ENCODE measurements around the gene HMGXB4. TPM values are rescaled to one million over a fixed set of nuclear protein-coding genes. Genes with fewer than 3 reads are reported as not detected.

Gene HMGXB4
- total RNA-seq, 4 donors from 2014 or later, result 15.0 to 39.3 (median 20.3) TPM

GRCh38 chr22:35333220-35333619 lies 75.9 kb downstream of the HMGXB4 start:
- Histone ChIP-seq H3K27ac (no peak overlapping the region), H3K9me3 (no peaks in the 10 kb centered on the region), H3K36me3 (peaks cover 88% of the 10 kb centered on the region), H3K27me3 (no peaks in the 10 kb centered on the region), H3K4me1 (peaks cover 11% of the 10 kb centered on the region), H3K4me3 (no peak overlapping the region)
- TF ChIP-seq POLR2A (IDR thresholded peaks at IDR 0.05) (no peak), POLR2AphosphoS5 (IDR thresholded peaks at IDR 0.05) (no peak), CTCF (IDR thresholded peaks at IDR 0.05) (no peak), EP300 (IDR thresholded peaks at IDR 0.05) (no peak)
- 83% methylated on average over 2 of the region's 7 CpGs for WGBS
- no peak for DNase-seq (ENCODE audit: low spot score in 2 of 2)

- H3K27ac ChIP-seq, result no peak overlapping the region
- TF ChIP-seq CTCF (IDR thresholded peaks at IDR 0.05), result no peak
- TF ChIP-seq EP300 (IDR thresholded peaks at IDR 0.05), result no peak
- no peak for TF ChIP-seq POLR2A (IDR thresholded peaks at IDR 0.05)
- TF ChIP-seq POLR2AphosphoS5 (IDR thresholded peaks at IDR 0.05), result no peak
- H3K4me1 ChIP-seq, result peaks cover 11% of the 10 kb centered on the region
- no peaks in the 10 kb centered on the region for H3K9me3 ChIP-seq
- no peaks in the 10 kb centered on the region for H3K27me3 ChIP-seq
- DNase-seq (ENCODE audit: low spot score in 2 of 2), result no peak
- no peak overlapping the region for H3K4me3 ChIP-seq
- WGBS, result 74% methylated on average over 8 of the region's 9 CpGs
- H3K36me3 ChIP-seq, result peaks cover 89% of the 10 kb centered on the region
Observed at GRCh38 chr22:35334004-35334403, 76.7 kb downstream of the HMGXB4 start.

GRCh38 chr22:35335468-35335867 lies 78.2 kb downstream of the HMGXB4 start:
- Histone ChIP-seq H3K4me1 (peaks cover 3% of the 10 kb centered on the region), H3K4me3 (no peak overlapping the region), H3K9me3 (no peaks in the 10 kb centered on the region), H3K36me3 (peaks cover 98% of the 10 kb centered on the region), H3K27ac (no peak overlapping the region), H3K27me3 (no peaks in the 10 kb centered on the region)
- DNase-seq (ENCODE audit: low spot score in 2 of 2), result no peak
- WGBS, result 89% methylated on average over 4 of the region's 7 CpGs
- no peak for TF ChIP-seq EP300 (IDR thresholded peaks at IDR 0.05)

GRCh38 chr22:35335936-35336781 lies 78.9 kb downstream of the HMGXB4 start:
- 88% methylated on average over 7 of the region's 12 CpGs for WGBS
- H3K36me3 ChIP-seq, result peaks cover 98% of the 10 kb centered on the region
- H3K27ac ChIP-seq, result no peak overlapping the region
- no peaks in the 10 kb centered on the region for H3K9me3 ChIP-seq
- H3K27me3 ChIP-seq, result no peaks in the 10 kb centered on the region
- no peak for TF ChIP-seq POLR2A (IDR thresholded peaks at IDR 0.05)
- TF ChIP-seq POLR2AphosphoS5 (IDR thresholded peaks at IDR 0.05), result no peak
- TF ChIP-seq CTCF (IDR thresholded peaks at IDR 0.05), result no peak
- DNase-seq (ENCODE audit: low spot score in 2 of 2), result no peak
- H3K4me1 ChIP-seq, result peaks cover 3% of the 10 kb centered on the region
- no peak overlapping the region for H3K4me3 ChIP-seq

GRCh38 chr22:35337932-35338331 lies 80.6 kb downstream of the HMGXB4 start:
- peaks cover 8% of the 10 kb centered on the region for H3K4me1 ChIP-seq
- H3K27me3 ChIP-seq, result no peaks in the 10 kb centered on the region
- H3K27ac ChIP-seq, result no peak overlapping the region
- H3K36me3 ChIP-seq, result peaks cover 98% of the 10 kb centered on the region
- TF ChIP-seq CTCF (IDR thresholded peaks at IDR 0.05), result no peak
- no peak for DNase-seq (ENCODE audit: low spot score in 2 of 2)
- H3K4me3 ChIP-seq, result no peak overlapping the region
- 90% methylated on average over 3 of the region's 4 CpGs for WGBS
- no peaks in the 10 kb centered on the region for H3K9me3 ChIP-seq

Measured in suprapubic skin (tissue), 4 donors.